ENCODE measurements around the gene EYS.

Gene EYS

DNA sequence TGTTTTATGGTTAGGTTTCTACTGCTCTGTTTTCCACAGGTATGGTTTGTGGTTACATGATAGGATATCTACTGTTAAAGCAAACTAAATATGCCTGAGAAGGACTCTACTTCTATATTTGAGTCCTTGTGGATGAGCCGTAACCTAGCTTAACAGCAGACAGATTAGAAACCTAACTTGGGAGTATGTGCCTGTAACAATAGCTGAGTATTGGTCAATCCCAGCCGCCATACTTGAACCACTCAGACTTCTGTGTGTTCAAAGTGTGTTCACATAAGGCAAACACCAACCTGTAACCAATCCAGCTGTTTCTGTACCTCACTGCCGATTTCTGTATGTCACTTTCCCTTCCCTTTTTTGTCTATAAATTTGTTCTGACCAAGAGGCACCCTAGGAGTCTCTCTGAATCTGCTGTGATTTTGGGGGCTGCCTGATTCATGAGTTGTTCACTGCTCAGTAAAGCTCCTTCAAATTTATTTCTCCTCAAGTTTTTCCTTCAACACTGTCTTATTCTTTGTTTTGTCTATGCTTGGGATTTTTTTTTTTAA lies 2034.4 kb downstream of the EYS start:
- DNase-seq (ENCODE audit: low read depth) = no peak

DNA sequence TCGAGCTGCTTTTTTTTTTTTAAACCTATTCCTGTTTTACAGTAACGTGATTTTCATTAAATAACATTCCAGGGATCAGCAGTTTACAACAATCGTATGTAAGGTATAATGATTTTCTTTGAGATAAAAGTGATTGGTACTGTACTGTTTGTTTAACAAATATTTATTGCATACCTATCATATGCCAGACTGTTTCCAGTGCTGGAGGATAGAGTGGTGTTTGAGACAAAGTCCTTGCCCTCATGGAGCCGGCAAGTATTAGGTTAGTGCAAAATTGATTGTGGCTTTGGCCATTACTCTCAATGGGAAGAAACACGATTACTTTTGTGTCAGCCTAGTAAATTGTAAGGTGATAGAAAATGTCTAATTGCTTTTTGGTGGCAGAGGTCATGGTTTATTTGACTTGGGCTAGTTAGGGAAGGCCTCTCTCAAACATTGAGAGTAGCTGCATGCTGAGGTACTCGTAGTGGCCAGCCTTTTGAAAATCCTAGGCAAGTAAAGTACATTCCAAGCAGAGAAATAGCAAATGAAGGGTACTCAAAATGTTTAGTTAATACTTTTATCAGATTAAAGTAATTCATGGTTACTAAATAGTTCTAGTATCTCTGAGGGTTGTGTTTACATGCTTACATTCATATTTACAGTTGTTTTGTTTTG lies 2035.8 kb downstream of the EYS start:
- no peak for DNase-seq (ENCODE audit: low read depth)
